Left cardiac atrium (tissue), 4 donors: ENCODE data around the gene PRMT7. TPM values are rescaled to one million over a fixed set of nuclear protein-coding genes. Genes with fewer than 3 reads are reported as not detected.
"Not testable (repeated sequence)": the region's sequence is repeated elsewhere in the genome, so short reads cannot be mapped to it uniquely, and the experiment has no call there.

Experiments
- ATAC-seq, 2 donors: fragments of 200-7000 bp; cut with Tn5 transposase; one replicate each; pipeline ENCODE4 v1.9.1; 2020; ENCODE audit warnings: mild to moderate bottlenecking in 2 of 2, moderate library complexity in 2 of 2
- DNase-seq: peaks from one replicate; pipeline ENCODE4 v3.0.0-alpha.2; 2020
- intact Hi-C, 2 donors: fragments of 100-400 bp; cut with DNase I; formaldehyde crosslinking; loops; one replicate each; pipeline versions ENCODE4 v1.14.1 to v1.15.1; 2022 to 2023
- total RNA-seq, 2 donors: library from RNA; stranded (reverse); fragmentation: NEBNext Ultra II Directional; extraction: Animal tissue kit (Norgen Biotek cat#: 25700); gene quantifications; one replicate each; pipeline ENCODE4 v1.2.1, GENCODE V29; 2021
- donor health status: DM: no; HTN: yes; CAD: no.
- donor health status: DM: no; HTN: yes; CAD: no; lungs with severe emphysema.
- donor health status: DM: yes; HTN: yes; CAD: no.
- donor health status: Dilated cardiomyopathy.

Gene PRMT7
- total RNA-seq, 2 donors from 2014 or later = 24.3 to 24.9 TPM

DNA sequence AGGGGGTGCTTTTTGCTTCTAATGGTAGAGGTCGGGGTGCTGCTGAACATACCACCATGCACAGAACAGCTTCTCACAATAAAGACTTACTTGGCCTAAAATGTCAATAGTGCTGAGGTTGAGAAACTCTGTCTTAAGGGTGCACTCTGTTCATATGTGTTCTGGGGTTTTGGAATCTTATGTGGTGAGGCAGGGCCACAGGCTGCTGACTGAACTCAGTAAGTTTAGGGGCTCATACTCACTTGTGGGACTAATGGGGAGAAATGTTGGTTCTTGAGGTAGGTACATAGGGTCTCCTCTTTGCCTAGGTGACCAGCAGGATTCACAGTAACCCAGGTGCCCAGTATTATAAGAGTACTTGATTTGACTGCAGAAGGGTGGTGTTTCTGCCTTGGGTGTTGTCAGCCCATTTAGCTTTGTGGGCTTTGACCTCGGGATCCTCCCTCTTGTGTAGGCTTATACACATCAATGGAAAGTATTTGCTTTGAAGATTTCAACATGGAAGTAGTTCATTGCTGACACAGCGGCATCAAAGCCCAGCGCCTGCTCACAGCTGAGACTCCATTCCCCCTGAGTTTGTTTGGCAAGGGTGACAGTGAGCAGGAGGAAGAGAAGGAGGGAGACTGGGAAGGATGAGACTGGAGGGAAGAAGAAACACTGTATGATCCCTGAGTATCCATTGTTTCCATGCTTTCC lies 29.3 kb upstream of the PRMT7 start:
- intact Hi-C loops = no loop called here
- ATAC-seq = no peak
- no peak for DNase-seq

DNA sequence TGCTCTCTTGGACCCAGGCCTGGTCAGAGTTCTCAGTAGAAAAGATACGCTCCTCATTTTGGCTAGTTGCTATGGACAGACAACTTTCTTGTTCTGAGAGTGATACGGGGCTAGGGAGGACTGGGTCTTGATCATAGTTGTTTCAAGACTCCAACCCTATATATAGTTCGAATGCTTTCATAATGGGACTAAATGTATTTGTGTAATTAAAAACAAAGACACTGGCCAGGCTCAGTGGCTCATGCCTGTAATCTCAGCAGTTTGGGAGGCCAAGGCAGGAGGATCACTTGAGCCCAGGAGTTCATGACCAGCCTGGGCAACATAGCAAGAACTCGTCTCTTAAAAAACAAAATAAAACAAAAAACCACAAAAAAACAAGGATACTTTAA lies 28.8 kb upstream of the PRMT7 start:
- no peak for DNase-seq
- intact Hi-C loops = no loop called here
- ATAC-seq = no peak

DNA sequence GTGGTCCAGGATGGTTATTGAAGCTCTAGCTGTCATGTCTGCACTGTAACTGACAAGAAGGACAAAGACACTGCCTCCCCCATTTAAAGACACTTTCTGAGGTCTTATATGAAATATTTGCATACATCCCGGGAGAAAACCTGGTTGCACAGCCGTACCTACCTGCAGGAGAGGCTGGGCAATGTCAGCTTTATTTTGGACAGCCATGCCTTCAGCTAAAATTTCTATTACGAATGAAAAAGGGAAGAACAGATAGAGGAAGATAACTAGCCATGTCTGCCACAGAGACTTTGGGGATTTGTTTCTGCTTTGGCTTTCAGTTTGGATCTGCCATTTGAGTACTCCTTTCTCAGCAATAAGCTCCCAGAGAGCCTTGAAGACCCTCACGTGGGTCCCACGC lies 27.5 kb upstream of the PRMT7 start:
- intact Hi-C loops = no loop called here
- ATAC-seq (no peak), DNase-seq (no peak)

DNA sequence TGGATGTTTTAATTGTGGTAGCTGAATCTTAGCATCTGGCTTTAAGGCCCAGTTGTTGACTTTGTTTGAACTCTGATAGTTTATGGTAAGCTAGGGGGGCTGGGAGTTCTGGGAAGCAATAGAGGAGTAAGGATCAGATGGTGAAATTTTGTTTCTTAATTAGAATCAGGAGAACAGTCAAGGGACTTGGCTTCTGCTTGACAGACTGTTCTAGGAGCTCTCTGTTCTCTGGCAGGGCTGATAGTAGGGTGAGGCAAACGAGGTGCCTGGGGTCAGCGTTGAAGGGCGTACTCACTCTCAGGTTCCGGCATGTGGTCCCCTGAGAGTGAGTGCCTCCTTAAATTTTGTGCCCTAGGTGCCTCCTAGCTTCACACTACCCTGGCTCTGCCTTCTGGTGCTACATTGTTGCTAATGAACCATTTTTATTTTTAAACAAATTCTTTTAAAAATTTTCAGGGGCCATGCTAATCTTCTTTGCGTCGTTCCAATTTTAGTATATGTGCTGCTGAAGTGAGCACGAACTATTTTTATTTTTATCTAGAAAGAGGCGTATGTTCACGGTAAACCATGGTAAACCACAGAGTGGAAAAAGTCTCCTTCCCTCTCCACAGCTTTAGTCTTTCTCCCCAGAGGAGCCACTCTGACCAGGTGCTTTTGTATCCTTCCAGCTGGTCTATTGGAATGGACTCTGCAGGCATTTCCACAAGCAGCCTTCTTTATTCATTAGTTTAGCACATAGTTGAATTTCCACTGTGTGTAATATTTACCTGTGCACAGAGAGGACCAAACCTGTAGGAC lies 26.8 kb upstream of the PRMT7 start:
- ATAC-seq = peak; percentile 30 to 58
- intact Hi-C loops = no loop called here
- no peak for DNase-seq

DNA sequence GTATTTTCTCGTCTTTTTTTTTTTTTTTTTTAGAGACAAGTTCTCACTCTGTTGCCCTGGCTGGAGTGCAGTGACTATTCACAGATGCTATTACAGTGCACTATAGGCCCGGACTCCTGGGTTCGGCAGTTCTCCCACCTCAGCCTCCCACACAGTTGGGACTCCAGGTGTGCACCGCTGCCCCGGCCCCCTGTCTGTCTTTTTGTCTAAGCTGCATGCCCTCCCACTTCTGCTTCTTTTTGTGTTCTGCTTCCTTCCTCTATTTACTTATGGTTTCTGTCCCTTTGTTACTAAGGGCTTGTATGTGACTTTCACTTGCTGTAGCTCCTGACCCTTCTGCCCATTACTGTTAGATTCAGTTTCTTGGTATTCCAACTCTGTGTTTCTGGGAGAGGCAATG lies 26.0 kb upstream of the PRMT7 start:
- DNase-seq (no peak), ATAC-seq (no peak)
- intact Hi-C loops = no loop called here

DNA sequence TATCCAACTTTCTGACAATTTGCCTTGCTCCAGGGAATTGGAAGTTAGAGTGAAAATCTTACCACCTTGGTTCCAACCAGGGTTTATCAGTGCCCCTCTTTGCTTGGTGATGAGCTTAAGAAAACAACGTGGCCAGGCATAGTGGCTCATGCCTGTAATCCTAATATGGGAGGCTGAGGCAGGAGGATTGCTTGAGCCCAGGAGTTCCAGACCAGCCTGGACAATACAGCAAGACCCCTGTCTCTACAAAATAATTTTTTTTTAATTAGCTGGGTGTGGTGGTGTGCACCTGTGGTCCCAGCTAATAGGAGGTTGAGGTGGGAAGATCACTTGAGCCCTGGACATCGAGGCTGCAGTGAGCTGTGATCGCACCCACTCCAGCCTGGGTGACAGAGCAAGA lies 25.1 kb upstream of the PRMT7 start:
- DNase-seq (no peak), ATAC-seq (no peak)
- intact Hi-C loops = no loop called here

DNA sequence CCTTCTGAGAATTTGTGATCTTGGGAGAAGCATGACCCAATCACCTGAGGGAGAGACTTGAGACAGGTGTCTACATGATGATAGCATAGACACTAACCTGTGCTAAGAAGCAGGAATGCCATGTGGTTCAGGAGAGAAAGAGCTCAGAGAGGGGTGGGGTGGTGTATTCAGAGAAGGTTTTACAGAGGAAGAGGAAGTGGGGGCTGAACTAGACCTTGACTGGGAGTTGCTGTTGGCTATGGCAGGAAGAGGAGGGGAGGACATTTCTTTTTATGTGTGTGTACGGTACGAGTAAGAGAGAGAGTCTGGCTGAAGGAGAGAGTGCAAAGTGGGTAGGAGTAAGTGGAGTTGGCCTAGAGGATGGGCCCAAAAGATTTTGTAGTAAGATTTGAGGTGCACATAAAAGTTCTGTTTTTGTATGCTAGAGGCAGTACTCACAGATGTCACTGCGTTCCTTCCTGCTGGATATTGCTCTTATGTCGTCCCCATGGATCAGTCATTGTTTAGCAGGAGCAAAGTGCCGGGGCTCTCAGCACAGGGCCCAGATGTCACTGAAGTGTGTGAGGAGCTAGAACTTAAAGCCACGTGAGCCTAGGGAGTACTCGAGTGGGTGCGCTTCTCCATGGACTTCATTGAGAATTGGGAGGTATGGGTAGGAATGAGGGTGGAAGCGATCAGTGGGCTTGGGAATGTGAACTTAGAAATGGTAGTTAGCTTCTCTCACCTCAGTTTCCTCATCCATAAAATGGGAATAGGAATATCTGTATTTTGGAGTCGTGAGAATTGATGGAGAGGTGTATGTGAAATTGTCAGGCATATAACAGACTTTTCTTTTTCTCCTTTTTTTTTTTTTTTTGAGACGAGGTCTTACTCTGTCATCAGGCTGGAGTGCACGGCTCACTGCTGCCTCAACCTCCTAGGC lies 24.4 kb upstream of the PRMT7 start:
- ATAC-seq (peak in 1 of 2 donors; percentile 9), DNase-seq (no peak)
- intact Hi-C loops = no loop called here

DNA sequence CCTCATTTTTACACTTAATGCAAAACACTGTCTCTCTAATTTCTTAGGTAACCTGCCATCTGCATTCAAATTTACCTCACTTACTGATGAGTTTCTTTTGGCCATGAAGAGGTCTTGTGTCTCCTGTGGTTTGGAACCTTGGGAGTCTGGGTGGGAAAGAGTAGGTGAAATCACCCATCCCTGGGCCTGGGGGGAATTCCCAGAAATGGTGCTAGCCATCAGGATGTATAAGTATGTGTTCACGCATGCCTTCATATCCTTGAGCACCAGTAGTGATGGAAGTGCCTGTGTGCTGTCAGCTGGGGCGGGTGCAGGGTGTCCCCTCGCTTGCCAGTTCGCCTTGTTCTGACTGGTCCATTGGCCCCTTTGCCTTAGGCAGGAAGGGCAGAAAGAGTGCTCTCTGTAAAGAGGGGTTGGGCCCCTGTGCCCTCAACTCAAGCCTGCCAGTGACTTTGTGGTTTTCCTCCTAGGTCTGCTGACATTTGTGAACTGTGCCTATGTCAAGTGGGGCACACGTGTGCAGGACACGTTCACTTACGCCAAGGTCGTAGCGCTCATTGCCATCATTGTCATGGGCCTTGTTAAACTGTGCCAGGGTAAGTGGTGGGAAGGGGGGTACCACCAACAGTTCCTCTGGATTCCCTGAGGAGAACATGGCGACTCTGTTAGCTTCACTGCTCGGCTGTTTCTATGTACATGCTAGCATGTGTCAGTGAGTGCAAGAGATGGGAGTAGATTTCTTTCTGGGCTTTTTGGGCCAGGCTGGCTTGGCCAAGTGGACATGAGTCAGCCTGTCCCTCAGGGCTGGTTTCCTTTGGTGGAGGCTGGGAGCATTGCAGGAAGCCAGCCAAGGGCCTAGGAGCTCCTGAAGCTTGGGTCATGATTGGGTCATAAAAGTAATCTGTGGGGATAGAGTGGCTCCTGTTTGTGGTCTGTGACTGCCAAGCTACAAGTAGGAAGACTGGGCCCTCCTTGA lies 23.3 kb upstream of the PRMT7 start:
- ATAC-seq (peak; percentile 81 to 85), DNase-seq (peak; percentile 85)
- intact Hi-C loops = no loop called here

DNA sequence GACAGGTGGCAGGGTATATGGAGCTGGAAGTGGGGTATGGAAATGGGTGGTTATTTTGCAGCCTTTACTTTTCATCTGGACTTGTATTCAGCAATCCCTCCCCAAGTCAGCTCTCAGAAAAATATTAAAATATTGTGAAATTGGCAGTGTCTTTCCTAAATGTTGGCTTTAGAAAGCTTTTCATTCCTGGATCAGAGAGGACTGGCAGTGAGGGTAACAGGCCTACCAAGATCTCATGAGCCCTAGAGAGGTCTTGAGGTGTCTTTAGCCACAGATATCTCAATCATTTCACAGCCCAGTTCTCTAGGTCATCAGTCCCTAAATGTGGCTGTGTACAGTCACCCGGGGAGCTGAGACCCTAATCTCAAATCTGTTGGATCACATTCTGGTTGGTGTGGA lies 22.6 kb upstream of the PRMT7 start:
- DNase-seq (no peak), ATAC-seq (peak in 1 of 2 donors; percentile 12)
- intact Hi-C loops = no loop called here

DNA sequence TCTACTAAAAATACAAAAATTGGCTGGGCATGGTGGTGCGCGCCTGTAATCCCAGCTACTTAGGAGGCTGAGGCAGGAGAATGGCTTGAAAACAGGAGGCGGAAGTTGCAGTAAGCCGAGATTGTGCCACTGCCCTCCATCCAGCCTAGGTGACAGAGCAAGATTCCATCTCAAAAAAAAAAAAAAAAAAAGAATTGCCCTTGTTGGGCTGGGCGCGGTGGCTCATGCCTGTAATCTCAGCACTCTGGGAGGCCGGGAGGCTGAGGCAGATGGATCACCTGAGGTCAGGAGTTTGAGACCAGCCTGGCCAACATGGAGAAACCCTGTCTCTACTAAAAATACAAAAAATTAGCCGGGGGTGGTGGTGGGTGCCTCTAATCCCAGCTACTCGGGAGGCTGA lies 22.0 kb upstream of the PRMT7 start:
- intact Hi-C loops, DNase-seq, ATAC-seq: not testable (repeated sequence)

DNA sequence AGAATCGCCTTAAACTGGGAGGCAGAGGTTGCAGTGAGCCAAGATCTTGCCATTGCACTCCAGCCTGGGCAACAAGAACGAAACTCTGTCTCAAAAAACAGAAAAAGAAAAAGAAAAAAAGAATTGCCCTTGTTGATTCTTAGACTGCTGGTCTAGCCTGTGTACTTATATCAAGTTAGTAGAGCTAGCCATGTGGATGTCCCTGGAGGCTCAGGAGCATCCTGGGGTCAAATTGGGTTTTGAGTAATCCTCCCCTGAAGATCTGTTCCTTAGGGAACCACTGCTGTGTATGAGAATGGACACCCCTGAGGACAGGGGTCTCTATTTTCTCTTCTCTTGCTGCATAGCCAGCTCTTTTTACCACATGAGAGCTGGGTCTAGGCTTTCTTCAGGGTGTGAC lies 21.6 kb upstream of the PRMT7 start:
- ATAC-seq (no peak), DNase-seq (no peak)
- intact Hi-C loops = no loop called here

DNA sequence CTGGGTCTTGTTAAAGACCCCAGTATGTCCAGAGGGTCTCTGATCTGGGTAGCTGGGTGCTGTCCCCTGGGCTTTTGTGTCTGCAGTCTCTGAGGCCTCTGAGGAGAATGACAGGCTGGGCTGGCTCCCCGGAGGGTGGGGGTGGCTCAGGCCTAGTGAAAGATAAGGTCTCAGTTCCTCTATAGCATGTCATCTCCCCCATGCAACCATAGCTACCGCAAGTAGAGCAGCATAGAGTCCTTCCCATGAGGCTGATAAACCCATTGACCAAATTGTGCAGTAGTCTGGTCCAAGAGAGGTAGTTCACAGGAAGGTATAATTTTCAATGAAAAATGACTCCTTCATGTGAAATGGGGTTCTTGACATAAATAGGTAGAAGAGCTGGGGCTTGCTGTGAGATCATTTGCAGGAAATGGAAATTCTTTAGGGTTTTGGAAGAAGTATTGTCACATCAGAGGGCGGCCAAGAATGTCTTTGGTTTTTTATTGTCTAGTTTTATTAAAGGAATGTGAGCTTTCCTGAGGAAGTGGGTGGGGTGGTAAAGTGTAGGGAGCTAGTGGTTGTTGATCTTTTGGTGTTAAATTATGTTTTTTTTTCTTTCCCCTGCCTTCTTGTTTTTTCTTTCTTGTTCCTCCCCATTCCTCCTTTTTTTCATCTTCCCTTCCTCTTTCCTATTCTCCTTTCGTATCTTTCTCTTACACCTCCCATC lies 21.0 kb upstream of the PRMT7 start:
- no peak for ATAC-seq
- no peak for DNase-seq
- intact Hi-C loops = no loop called here

DNA sequence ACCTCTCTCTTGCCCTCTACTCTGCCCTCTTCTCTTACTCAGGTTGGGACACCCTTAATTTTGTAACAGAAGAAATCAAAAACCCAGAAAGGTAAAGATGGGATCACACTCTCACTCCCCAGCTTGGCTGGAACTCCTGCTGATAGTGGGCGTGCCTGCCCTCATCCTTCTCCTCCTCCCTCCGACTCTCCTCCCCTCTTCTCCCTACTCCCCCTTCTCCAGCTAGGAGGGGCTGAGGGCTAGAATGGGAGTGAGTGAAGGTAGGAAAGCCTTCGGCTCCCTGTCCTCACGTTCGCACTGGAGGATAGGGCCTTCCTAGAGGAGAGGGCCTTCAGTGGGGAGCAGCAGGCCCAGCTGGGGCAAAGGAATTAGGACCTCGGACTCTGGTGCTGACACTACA lies 20.4 kb upstream of the PRMT7 start:
- intact Hi-C loops = no loop called here
- no peak for ATAC-seq
- no peak for DNase-seq

DNA sequence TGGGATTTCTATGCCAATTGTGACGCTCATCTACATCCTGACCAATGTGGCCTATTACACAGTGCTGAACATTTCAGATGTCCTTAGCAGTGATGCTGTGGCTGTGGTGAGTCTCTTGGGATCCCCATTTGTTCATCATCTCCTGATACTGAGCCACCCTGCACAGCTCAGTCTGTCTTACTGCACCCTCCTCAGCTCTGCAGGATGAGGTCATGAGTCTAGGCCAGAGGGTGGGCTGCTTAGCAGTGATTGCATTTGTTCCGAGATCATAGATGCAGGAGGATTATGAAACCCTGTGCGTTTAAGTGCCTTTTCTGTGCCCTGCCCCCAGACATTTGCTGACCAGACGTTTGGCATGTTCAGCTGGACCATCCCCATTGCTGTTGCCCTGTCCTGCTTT lies 19.6 kb upstream of the PRMT7 start:
- ATAC-seq (no peak), DNase-seq (no peak)
- intact Hi-C loops = no loop called here

DNA sequence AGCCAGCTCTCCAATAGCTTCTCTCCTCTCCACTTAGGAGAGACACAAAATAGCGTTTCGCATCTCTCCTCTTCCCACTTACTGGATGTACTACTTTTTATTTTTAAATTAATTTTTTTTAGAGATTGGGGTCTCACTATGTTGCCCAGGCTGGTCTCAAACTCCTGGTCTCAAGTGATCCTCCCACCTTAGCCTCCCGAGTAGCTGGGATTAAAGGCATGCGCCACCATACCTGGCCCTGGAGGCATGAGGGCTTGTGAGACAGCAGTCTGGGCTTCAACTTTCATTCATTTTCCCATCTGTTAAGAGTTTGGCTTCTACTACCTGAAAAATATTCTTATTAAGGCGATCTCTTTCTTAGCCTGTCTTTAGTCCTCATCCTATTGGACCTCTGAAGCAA lies 18.4 kb upstream of the PRMT7 start:
- intact Hi-C loops = no loop called here
- DNase-seq = no peak
- ATAC-seq = no peak

DNA sequence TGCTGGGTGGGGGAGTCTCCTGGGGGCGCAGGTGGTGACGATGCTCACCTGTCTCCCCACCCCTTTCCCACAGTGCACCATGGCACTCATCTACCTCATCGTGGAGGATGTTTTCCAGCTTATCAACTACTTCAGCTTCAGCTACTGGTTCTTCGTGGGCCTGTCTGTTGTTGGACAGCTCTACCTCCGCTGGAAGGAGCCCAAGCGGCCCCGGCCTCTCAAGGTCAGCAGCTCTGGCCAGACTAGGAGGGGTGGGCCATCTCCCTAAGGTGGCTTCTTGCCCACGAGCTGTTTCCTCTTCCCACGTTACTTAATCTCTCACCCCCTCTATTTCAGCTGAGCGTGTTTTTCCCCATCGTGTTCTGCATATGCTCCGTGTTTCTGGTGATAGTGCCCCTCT lies 14.5 kb upstream of the PRMT7 start:
- no peak for DNase-seq
- intact Hi-C loops = no loop called here
- peak in 1 of 2 donors; percentile 34 for ATAC-seq

DNA sequence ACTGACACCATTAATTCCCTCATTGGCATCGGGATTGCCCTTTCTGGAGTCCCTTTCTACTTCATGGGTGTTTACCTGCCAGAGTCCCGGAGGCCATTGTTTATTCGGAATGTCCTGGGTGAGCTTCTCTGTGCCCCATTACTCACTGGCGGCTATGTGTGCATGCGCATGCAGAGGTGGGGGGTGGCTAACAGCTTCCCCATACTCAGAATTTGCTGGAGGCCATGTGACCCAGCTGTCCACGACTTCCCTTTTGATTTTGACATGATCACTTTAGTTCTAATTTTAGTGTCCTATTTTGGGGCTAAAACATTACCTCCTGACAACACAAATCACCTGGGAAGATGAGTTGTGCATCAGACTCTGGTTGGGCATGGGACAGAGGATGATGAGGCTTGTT lies 14.1 kb upstream of the PRMT7 start:
- ATAC-seq = no peak
- intact Hi-C loops = no loop called here
- no peak for DNase-seq

DNA sequence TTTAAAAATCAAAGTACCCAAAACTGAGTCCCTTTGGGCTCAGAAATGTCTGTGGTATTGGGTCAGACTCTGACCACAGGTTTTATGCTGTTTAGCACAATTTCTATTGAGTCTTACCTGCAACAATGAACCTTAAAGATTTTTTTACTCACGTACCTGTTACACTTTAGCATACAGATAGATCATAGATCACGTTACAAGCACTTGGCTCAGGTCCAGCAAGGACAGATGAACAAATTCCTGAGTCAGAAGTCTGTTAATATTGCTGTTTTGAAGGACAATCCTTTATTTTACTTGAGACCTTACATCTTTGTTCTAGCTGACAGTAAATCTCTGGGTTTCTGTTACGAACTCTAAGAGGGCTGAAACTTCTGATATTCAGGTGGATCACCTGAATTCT lies 12.9 kb upstream of the PRMT7 start:
- intact Hi-C loops = no loop called here
- ATAC-seq (no peak), DNase-seq (no peak)
